ENCODE data around the gene TOX2. TPM values are rescaled to one million over a fixed set of nuclear protein-coding genes. Genes with fewer than 3 reads are reported as not detected.

The TOX2 gene
- total RNA-seq, 1 experiment from 2014 or later, result 1.7 TPM

GRCh38 chr20:44098256-44098630 is 183.6 kb downstream of the TOX2 start:
- no peak for DNase-seq
- H4K20me1 ChIP-seq (ENCODE audit: control insufficient read depth, insufficient read depth, insufficient read length), result no peaks in the 10 kb centered on the region
- H3K56ac ChIP-seq (ENCODE audit: insufficient read length, low read depth, low read length), result no peak overlapping the region
- H2AFZ ChIP-seq (ENCODE audit: low read length), result no peak overlapping the region
- H3K18ac ChIP-seq (ENCODE audit: insufficient read length, low read depth, low read length), result no peak overlapping the region
- H3K9ac ChIP-seq (ENCODE audit: extremely low read depth, insufficient read length, low read length), result no peak overlapping the region
- H3K9me3 ChIP-seq (ENCODE audit: control insufficient read depth, low read depth, low read length), result no peaks in the 10 kb centered on the region
- no peaks in the 10 kb centered on the region for H3K23me2 ChIP-seq (ENCODE audit: insufficient read length, low read depth, low read length, poor library complexity, severe bottlenecking)
- no peak overlapping the region for H3K4me3 Mint-ChIP-seq
- no peaks in the 10 kb centered on the region for H3K36me3 Mint-ChIP-seq (ENCODE audit: insufficient read depth in 1 of 3, low read depth in 3 of 3)
- H3K79me2 ChIP-seq (ENCODE audit: insufficient read depth, low read length), result no peaks in the 10 kb centered on the region
- H3K4me1 Mint-ChIP-seq, result no peaks in the 10 kb centered on the region
- H2BK20ac ChIP-seq (ENCODE audit: low read depth, low read length, poor library complexity, severe bottlenecking), result no peak overlapping the region
- no peak overlapping the region for H2BK120ac ChIP-seq (ENCODE audit: low read depth, low read length, poor library complexity, severe bottlenecking)
- WGBS (ENCODE audit: extremely low coverage, insufficient read length, low lambda C conversion rate), result no CpG with 5 or more reads among the region's 6 CpGs
- H2AK5ac ChIP-seq (ENCODE audit: insufficient read length, low read length), result no peak overlapping the region
- H3K14ac ChIP-seq (ENCODE audit: insufficient read depth, low read length), result no peak overlapping the region
- H3K27me3 ChIP-seq (ENCODE audit: insufficient read depth, low read length), result no peaks in the 10 kb centered on the region
- H3K79me1 ChIP-seq (ENCODE audit: insufficient read depth, low read depth, low read length, poor library complexity, severe bottlenecking), result no peaks in the 10 kb centered on the region
- TF ChIP-seq CTCF (conservative IDR thresholded peaks at IDR 0.05), result no peak
- H2BK12ac ChIP-seq (ENCODE audit: insufficient read length, low read depth, low read length), result no peak overlapping the region
- no peak overlapping the region for H3K4me2 ChIP-seq (ENCODE audit: insufficient read depth, insufficient read length, low read length)
- no peak overlapping the region for H3K4ac ChIP-seq (ENCODE audit: low read depth, low read length)
- no peak overlapping the region for H4K8ac ChIP-seq (replicated peaks; ENCODE audit: insufficient read length, low read depth, low read length)
- no peaks in the 10 kb centered on the region for H3K9me3 Mint-ChIP-seq
- no peak overlapping the region for H2BK5ac ChIP-seq (ENCODE audit: insufficient read length, low read length)
- H3K23ac ChIP-seq (ENCODE audit: insufficient read length, low read depth, low read length), result no peak overlapping the region
- no peak overlapping the region for H4K91ac ChIP-seq (ENCODE audit: insufficient read length, low read depth, low read length)
- H2BK15ac ChIP-seq (ENCODE audit: low read depth, low read length), result no peak overlapping the region
- H3T11ph ChIP-seq (ENCODE audit: low read length), result no peak overlapping the region
- no peaks in the 10 kb centered on the region for H3K4me1 ChIP-seq (ENCODE audit: insufficient read depth, low read length)
- no peak overlapping the region for H4K5ac ChIP-seq (ENCODE audit: insufficient read length, low read depth, low read length)
- H3K27ac Mint-ChIP-seq, result no peak overlapping the region
- H3K27me3 Mint-ChIP-seq (ENCODE audit: low read depth), result peaks cover 2% of the 10 kb centered on the region
- no peak overlapping the region for H3K27ac ChIP-seq (ENCODE audit: insufficient read length, low read depth, low read length)
